HepG2 (cell line): ENCODE data around the gene PSMB3. TPM values are rescaled to one million over a fixed set of nuclear protein-coding genes. Genes with fewer than 3 reads are reported as not detected.

Experiments used
- ATAC-seq: fragments of 200-7000 bp; cut with Tn5 transposase; 3 replicates; pipeline ENCODE4 v1.9.1; 2020; ENCODE audit warnings: mild to moderate bottlenecking, moderate library complexity
- BruUV-seq: library from RNA; stranded (reverse); fragments of 400-500 nt; replicated peaks from 2 replicates; lab custom pipeline; 2021; lab: Mats Ljungman, UMichigan
- CTCF ChIA-PET: fragments of 300-600 bp; formaldehyde crosslinking; extraction: SDS; loops from one replicate; lab custom pipeline; 2021; ENCODE audit warnings: low total read pairs, inconsistent platforms, low intra/inter-chr PET ratio; lab: Yijun Ruan, JAX
- POLR2A ChIA-PET: fragments of 350-600 bp; sonication (Branson Sonifier 250); formaldehyde crosslinking; loops from one replicate; lab custom pipeline; 2020; ENCODE audit warnings: antibody characterized with exemption, inconsistent platforms; lab: Yijun Ruan, JAX
- DNase-seq: peaks from one replicate; pipeline ENCODE4 v3.0.0-alpha.2; 2015; ENCODE audit warnings: low spot score
- FAIRE-seq: peaks from 3 replicates; lab custom pipeline; 2011; peaks lifted over from hg19 to GRCh38; lab: Jason Lieb, UNC
- H2AFZ ChIP-seq: one replicate; pipeline ENCODE4 v1.6.1; 2011; ENCODE audit warnings: low read length, inconsistent platforms
- H3K27ac ChIP-seq: fragments of 300-600 bp; 3 replicates; pipeline ENCODE4 v1.8.0; 2011; ENCODE audit warnings: mixed run types, mild to moderate bottlenecking, mixed read lengths, low read length, inconsistent platforms; ENCODE audit not compliant: insufficient read depth; ENCODE audit errors: extremely low read length
- H3K27me3 ChIP-seq, 2 experiments: fragments of 200-600 bp in 1 of 2; 2 replicates in 1 of 2; 3 replicates in 1 of 2; pipeline versions ENCODE4 v1.6.0 to v1.8.0; 2011; ENCODE audit warnings: low read length in 2 of 2, mild to moderate bottlenecking in 2 of 2, moderate library complexity in 2 of 2, inconsistent platforms in 1 of 2; ENCODE audit not compliant: insufficient read depth in 2 of 2, control insufficient read depth in 1 of 2
- H3K36me3 ChIP-seq, 2 experiments: fragments of 200-600 bp in 1 of 2; replicated peaks in 1 of 2; 2 replicates in 1 of 2; 3 replicates in 1 of 2; pipeline versions ENCODE4 v1.5.1 to v1.8.0; 2011; ENCODE audit warnings: low read length in 2 of 2, inconsistent platforms in 1 of 2; ENCODE audit not compliant: insufficient read depth in 2 of 2, control insufficient read depth in 1 of 2
- H3K4me1 ChIP-seq: 2 replicates; pipeline ENCODE4 v1.5.1; 2012; ENCODE audit warnings: low read length, inconsistent platforms; ENCODE audit not compliant: insufficient read depth
- H3K4me2 ChIP-seq: 2 replicates; pipeline ENCODE4 v1.6.0; 2011; ENCODE audit warnings: low read depth, low read length, inconsistent platforms
- H3K4me3 ChIP-seq, 3 experiments: fragments of 200-600 bp in 1 of 3; sonication (generic), shearing (Covaris generic) in 1 of 3; replicated peaks in 1 of 3; 2 replicates each; pipeline ENCODE4 v1.5.1; 2011 to 2016; ENCODE audit warnings: low read length in 3 of 3, inconsistent platforms in 2 of 3, low read depth in 2 of 3, mild to moderate bottlenecking in 2 of 3, control low read depth in 1 of 3, mixed read lengths in 1 of 3; ENCODE audit not compliant: insufficient read depth in 1 of 3
- H3K79me2 ChIP-seq: one replicate; pipeline ENCODE4 v1.6.1; 2011; ENCODE audit warnings: low read length, inconsistent platforms; ENCODE audit not compliant: insufficient read depth
- H3K9ac ChIP-seq: 2 replicates; pipeline ENCODE4 v1.6.0; 2011; ENCODE audit warnings: mild to moderate bottlenecking, low read depth, low read length, inconsistent platforms; ENCODE audit not compliant: insufficient read depth
- H3K9me3 ChIP-seq: 2 replicates; pipeline ENCODE4 v1.5.1; 2012; ENCODE audit warnings: mild to moderate bottlenecking, low read length
- H4K20me1 ChIP-seq: 2 replicates; pipeline ENCODE4 v1.6.0; 2011; ENCODE audit warnings: inconsistent platforms, mild to moderate bottlenecking, low read length, moderate library complexity; ENCODE audit not compliant: insufficient read depth
- AGO1 ChIP-seq: fragments of 200-400 bp; formaldehyde crosslinking; IDR thresholded peaks from 2 replicates; pipeline ENCODE4 v1.6.1; 2017; ENCODE audit warnings: mild to moderate bottlenecking, low read depth, low read length, moderate library complexity; ENCODE audit not compliant: poor library complexity, severe bottlenecking
- AGO2 ChIP-seq: fragments of 200-400 bp; formaldehyde crosslinking; optimal IDR thresholded peaks from 2 replicates; pipeline ENCODE3; 2017; ENCODE audit warnings: mild to moderate bottlenecking, low read depth, low read length, moderate library complexity
- AKAP8 ChIP-seq: sonication (generic); formaldehyde crosslinking; IDR thresholded peaks from 2 replicates; pipeline ENCODE4 v1.5.1; 2020; ENCODE audit warnings: mild to moderate bottlenecking, missing genetic modification reagents
- ETS1 ChIP-seq: sonication (generic); formaldehyde crosslinking; IDR thresholded peaks from 2 replicates; pipeline ENCODE4 v1.4.0; 2020; ENCODE audit warnings: missing genetic modification reagents
- ISL2 ChIP-seq: sonication (generic); formaldehyde crosslinking; IDR thresholded peaks from 2 replicates; pipeline ENCODE4 v1.5.0; 2020; ENCODE audit warnings: missing genetic modification reagents
- MXD3 ChIP-seq: IDR thresholded peaks from 2 replicates; pipeline ENCODE4 v1.6.1; 2016; ENCODE audit warnings: mild to moderate bottlenecking, missing biosample characterization, missing genetic modification reagents
- NONO ChIP-seq, 2 experiments: fragments of 450-650 bp in 1 of 2; sonication (generic) in 1 of 2; formaldehyde crosslinking in 1 of 2; IDR thresholded peaks in 1 of 2; conservative IDR thresholded peaks in 1 of 2; 2 replicates each; pipeline versions ENCODE4 v1.6.1 to v1.8.0; 2017 to 2022; ENCODE audit warnings: mild to moderate bottlenecking in 1 of 2, missing genetic modification reagents in 1 of 2, moderate library complexity in 1 of 2
- POLR2A ChIP-seq, 2 experiments: IDR thresholded peaks; 2 replicates each; pipeline ENCODE4 v1.6.1; 2011; ENCODE audit warnings: low read depth in 2 of 2, low read length in 2 of 2, mild to moderate bottlenecking in 1 of 2, moderate library complexity in 1 of 2; ENCODE audit not compliant: insufficient read depth in 1 of 2
- POLR2G ChIP-seq: fragments of 200-400 bp; formaldehyde crosslinking; IDR thresholded peaks from 2 replicates; pipeline ENCODE4 v1.6.1; 2018; ENCODE audit warnings: mild to moderate bottlenecking, low read depth, low read length, moderate library complexity
- RBM22 ChIP-seq: fragments of 200-400 bp; formaldehyde crosslinking; optimal IDR thresholded peaks from 2 replicates; pipeline ENCODE3; 2017; ENCODE audit warnings: mild to moderate bottlenecking, low read length, moderate library complexity
- SKI ChIP-seq: fragments of 450-650 bp; IDR thresholded peaks from one replicate; pipeline ENCODE4 v1.6.1; 2018; ENCODE audit warnings: mild to moderate bottlenecking; ENCODE audit not compliant: partially characterized antibody
- SMARCE1 ChIP-seq: fragments of 450-650 bp; IDR thresholded peaks from 2 replicates; pipeline ENCODE4 v1.6.1; 2017; ENCODE audit warnings: borderline replicate concordance
- SUZ12 ChIP-seq: fragments of 150-350 bp; IDR thresholded peaks from 2 replicates; pipeline ENCODE4 v1.6.1; 2014; ENCODE audit warnings: low read depth, low read length
- TFAP4 ChIP-seq: sonication (generic); IDR thresholded peaks from 2 replicates; pipeline ENCODE4 v1.6.1; 2016; ENCODE audit warnings: low read depth, borderline replicate concordance
- U2AF1 ChIP-seq: fragments of 200-400 bp; formaldehyde crosslinking; optimal IDR thresholded peaks from 2 replicates; pipeline ENCODE3; 2017; ENCODE audit warnings: mild to moderate bottlenecking, low read depth, low read length
- ZFP91 ChIP-seq: sonication (generic); formaldehyde crosslinking; IDR thresholded peaks from 2 replicates; pipeline ENCODE4 v1.9.0; 2022; ENCODE audit warnings: missing genetic modification reagents, mild to moderate bottlenecking, borderline replicate concordance
- ZNF781 ChIP-seq: sonication (generic); formaldehyde crosslinking; IDR thresholded peaks from 2 replicates; pipeline ENCODE4 v1.5.1; 2020; ENCODE audit warnings: borderline replicate concordance, mild to moderate bottlenecking, missing genetic modification reagents; ENCODE audit errors: not compliant biosample characterization
- WGBS: methylation state at CpG from one replicate; pipeline ENCODE4 v1.1.6; 2017; ENCODE audit warnings: low lambda C conversion rate; 5-methylcytosine and 5-hydroxymethylcytosine counted together
- in situ Hi-C: cut with HindIII; loops from 2 replicates; pipeline ENCODE4 v1.10.0; 2017; ENCODE audit warnings: low pct_unique_long_range_greater_than_20kb; ENCODE audit not compliant: extremely low pct_ligation_motif_present
- intact Hi-C: fragments of 100-400 bp; cut with micrococcal nuclease; formaldehyde crosslinking; loops from one replicate; pipeline ENCODE4 v1.10.0; 2022; ENCODE audit not compliant: unreplicated experiment
- polyA plus RNA-seq, 8 experiments: library from polyadenylated mRNA; depleted of rRNA in 3 of 8; stranded (reverse) in 7 of 8; unstranded in 1 of 8; fragments of >200 nt; fragmentation: Illumina TruSeq in 4 of 8; extraction: Trizol in 4 of 8; gene quantifications; 2 replicates each; pipeline versions ENCODE4 v1.2.1 to v1.2.3, GENCODE V29; 2011 to 2016; ENCODE audit warnings: low read depth in 4 of 8, missing spikeins in 1 of 8, mixed read lengths in 1 of 8; ENCODE audit not compliant: insufficient read depth in 1 of 8
- total RNA-seq, 5 experiments: library from RNA; depleted of rRNA; stranded (reverse); fragments of >200 nt; fragmentation: Illumina TruSeq; extraction: Trizol; gene quantifications; 2 replicates each; pipeline ENCODE4 v1.2.3, GENCODE V29; 2016; ENCODE audit warnings: low read depth in 1 of 5

PSMB3 gene
- total and polyA plus RNA-seq, 2 of the 13 experiments (the other 11 are each of a cell fraction or from before 2014, with no cell fraction given), result 366 to 517 TPM

- TF ChIP-seq TFAP4 (peak; percentile 16; the same call in 1 of the 2 replicates), U2AF1 (peak; percentile 87)
Measured at GRCh38 chr17:38735161-38735997, 17.2 kb upstream of the PSMB3 start (continued).

- no peak overlapping the region for H3K4me2 ChIP-seq
- ATAC-seq, result no peak
- no peak for FAIRE-seq
- H3K79me2 ChIP-seq, result peaks cover 35% of the 10 kb centered on the region
- no peaks in the 10 kb centered on the region for H3K27me3 ChIP-seq
- WGBS, result 96% methylated on average over 14 of the region's 14 CpGs
- H3K4me1 ChIP-seq, result peaks cover 41% of the 10 kb centered on the region
- no peak overlapping the region for H3K4me3 ChIP-seq
- H3K9ac ChIP-seq, result no peak overlapping the region
- BruUV-seq, result no TSS peak
- H3K9me3 ChIP-seq, result no peaks in the 10 kb centered on the region
- CTCF ChIA-PET, result no interaction called here
- no peak overlapping the region for H2AFZ ChIP-seq
- POLR2A ChIA-PET, result no interaction called here
- H3K27ac ChIP-seq, result no peak overlapping the region
- intact Hi-C loops, result no loop called here
- DNase-seq, result no peak
- peaks cover 38% of the 10 kb centered on the region for H4K20me1 ChIP-seq
- in situ Hi-C loops, result no loop called here
- peaks cover 30 to 64% of the 10 kb centered on the region in 2 experiments for H3K36me3 ChIP-seq
- TF ChIP-seq AGO1 (peak; percentile 59), ETS1 (no peak), AGO2 (peak; percentile 59), RBM22 (peak; percentile 59), ISL2 (CRISPR knock-in tag) (no peak), POLR2A (IDR thresholded peaks at IDR 0.05; ENCODE audit: insufficient read depth in 1 of 2, low read depth in 2 of 2, low read length in 2 of 2) (peak; percentile 5 to 44; a peak in 1 of 4 replicates), AKAP8 (CRISPR knock-in tag) (0 out of 2 replicates have a peak, but pooled peaks have one; percentile 45), SKI (no peak), SUZ12 (no peak), ZFP91 (0 out of 2 replicates have a peak, but pooled peaks have one; percentile 21), MXD3 (CRISPR knock-in tag) (no peak), ZNF781 (CRISPR knock-in tag) (no peak), NONO (IDR thresholded peaks at IDR 0.05) (no peak), NONO (CRISPR knock-in tag; conservative IDR thresholded peaks at IDR 0.05) (0 out of 2 replicates have a peak, but pooled peaks have one; percentile 20), POLR2G (0 out of 2 replicates have a peak, but pooled peaks have one; percentile 18), SMARCE1 (no peak)
Measured at GRCh38 chr17:38738007-38738662, 14.4 kb upstream of the PSMB3 start.
